DND-41 (cell line): Measurements from ENCODE around the gene TCP11L1.

Source experiments
- CTCF ChIP-seq: IDR thresholded peaks from 2 replicates; pipeline ENCODE4 v1.5.1; 2012; ENCODE audit warnings: borderline replicate concordance, low read length, moderate library complexity, mild to moderate bottlenecking; ENCODE audit not compliant: poor library complexity, severe bottlenecking; ENCODE audit errors: extremely low read depth
- EZH2 ChIP-seq: IDR thresholded peaks from 3 replicates; pipeline ENCODE4 v1.6.1; 2012; ENCODE audit warnings: borderline replicate concordance, low read depth, mild to moderate bottlenecking, moderate library complexity, low read length, inconsistent platforms; ENCODE audit not compliant: severe bottlenecking

GRCh38 chr11:33064866-33065265, 25.5 kb downstream of the TCP11L1 start:
- TF ChIP-seq EZH2: no peak
- TF ChIP-seq CTCF: no peak
